ENCODE data around the gene SH3RF1.
A peak's percentile ranks its signal among the peaks of the same experiment; 100 is the strongest.
"Not testable (repeated sequence)": the region's sequence is repeated elsewhere in the genome, so short reads cannot be mapped to it uniquely, and the experiment has no call there.

The SH3RF1 gene

GRCh38 chr4:169225812-169226211, 44.9 kb downstream of the SH3RF1 start:
- no peak for DNase-seq (ENCODE audit: low read depth)

GRCh38 chr4:169225058-169225751, 45.6 kb downstream of the SH3RF1 start:
- peak; percentile 87 for DNase-seq (ENCODE audit: low read depth)

GRCh38 chr4:169222761-169223160, 48.0 kb downstream of the SH3RF1 start:
- no peak for DNase-seq (ENCODE audit: low read depth)

- DNase-seq (ENCODE audit: low read depth), result no peak
Observed at GRCh38 chr4:169221662-169222061, 49.1 kb downstream of the SH3RF1 start.

GRCh38 chr4:169220854-169221411, 49.8 kb downstream of the SH3RF1 start:
- DNase-seq (ENCODE audit: low read depth), result no peak

GRCh38 chr4:169220447-169220846, 50.3 kb downstream of the SH3RF1 start:
- no peak for DNase-seq (ENCODE audit: low read depth)

GRCh38 chr4:169219440-169219839, 51.3 kb downstream of the SH3RF1 start:
- DNase-seq (ENCODE audit: low read depth), result no peak

GRCh38 chr4:169215656-169216055, 55.1 kb downstream of the SH3RF1 start:
- no peak for DNase-seq (ENCODE audit: low read depth)

GRCh38 chr4:169212981-169213380, 57.8 kb downstream of the SH3RF1 start:
- DNase-seq (ENCODE audit: low read depth), result no peak

GRCh38 chr4:169210504-169211118, 60.1 kb downstream of the SH3RF1 start:
- DNase-seq (ENCODE audit: low read depth), result no peak

- DNase-seq (ENCODE audit: low read depth), result no peak
Observed at GRCh38 chr4:169209388-169209883, 61.3 kb downstream of the SH3RF1 start.

GRCh38 chr4:169208516-169208915, 62.2 kb downstream of the SH3RF1 start:
- no peak for DNase-seq (ENCODE audit: low read depth)

GRCh38 chr4:169208090-169208455, 62.7 kb downstream of the SH3RF1 start:
- DNase-seq (ENCODE audit: low read depth), result no peak

GRCh38 chr4:169207436-169208089, 63.2 kb downstream of the SH3RF1 start:
- DNase-seq (ENCODE audit: low read depth), result no peak

- no peak for DNase-seq (ENCODE audit: low read depth)
Observed at GRCh38 chr4:169205744-169206080, 65.0 kb downstream of the SH3RF1 start.

GRCh38 chr4:169205075-169205743, 65.5 kb downstream of the SH3RF1 start:
- peak; percentile 60 for DNase-seq (ENCODE audit: low read depth)

GRCh38 chr4:169203891-169204290, 66.9 kb downstream of the SH3RF1 start:
- no peak for DNase-seq (ENCODE audit: low read depth)

- DNase-seq (ENCODE audit: low read depth), result not testable (repeated sequence)
Observed at GRCh38 chr4:169203278-169203677, 67.5 kb downstream of the SH3RF1 start.

GRCh38 chr4:169202878-169203277, 67.9 kb downstream of the SH3RF1 start:
- no peak for DNase-seq (ENCODE audit: low read depth)

- no peak for DNase-seq (ENCODE audit: low read depth)
Observed at GRCh38 chr4:169202145-169202699, 68.5 kb downstream of the SH3RF1 start.

GRCh38 chr4:169201222-169202144, 69.3 kb downstream of the SH3RF1 start:
- peak; percentile 62 for DNase-seq (ENCODE audit: low read depth)
